Panc1 (cell line): ENCODE measurements around the gene CYTH2. TPM values are rescaled to one million over a fixed set of nuclear protein-coding genes. Genes with fewer than 3 reads are reported as not detected.

Experiments used
- ATAC-seq: fragments of 200-7000 bp; cut with Tn5 transposase; 2 replicates; pipeline ENCODE4 v1.9.1; 2020; ENCODE audit warnings: mild to moderate bottlenecking, moderate library complexity
- BruUV-seq: library from RNA; stranded (reverse); fragments of 400-500 nt; replicated peaks from 2 replicates; lab custom pipeline; 2021; lab: Mats Ljungman, UMichigan
- CTCF ChIA-PET: fragments of 300-600 bp; sonication (Branson Sonifier 250); formaldehyde crosslinking; loops from one replicate; lab custom pipeline; 2022; ENCODE audit warnings: antibody characterized with exemption; lab: Charles Lee
- POLR2A ChIA-PET: fragments of 300-600 bp; sonication (Branson Sonifier 250); formaldehyde crosslinking; loops from one replicate; lab custom pipeline; 2022; ENCODE audit warnings: antibody characterized with exemption; lab: Charles Lee
- DNase-seq: peaks from one replicate; pipeline ENCODE4 v3.0.0-alpha.2; 2010; ENCODE audit warnings: low read depth, low spot score
- H3K27ac ChIP-seq: 2 replicates; pipeline ENCODE4 v1.5.1; 2011; ENCODE audit warnings: mild to moderate bottlenecking, low read length, inconsistent platforms
- H3K27me3 ChIP-seq: fragments of 200-500 bp; sonication (Bioruptor generic); 2 replicates; pipeline ENCODE4 v1.6.0; 2014; ENCODE audit warnings: low read length, inconsistent platforms; ENCODE audit not compliant: control insufficient read depth, insufficient read depth
- H3K36me3 ChIP-seq: fragments of 200-500 bp; sonication (Bioruptor generic); 2 replicates; pipeline ENCODE4 v1.5.1; 2014; ENCODE audit warnings: inconsistent platforms, mild to moderate bottlenecking, low read length, moderate library complexity; ENCODE audit not compliant: control insufficient read depth, insufficient read depth
- H3K4me1 ChIP-seq: 2 replicates; pipeline ENCODE4 v1.5.1; 2011; ENCODE audit warnings: inconsistent platforms, mild to moderate bottlenecking, low read length, moderate library complexity; ENCODE audit not compliant: control insufficient read depth, insufficient read depth
- H3K4me3 ChIP-seq, 2 experiments: 2 replicates each; pipeline ENCODE4 v1.5.1; 2011 to 2012; ENCODE audit warnings: low read depth in 2 of 2, low read length in 2 of 2, mild to moderate bottlenecking in 2 of 2, inconsistent platforms in 1 of 2, moderate library complexity in 1 of 2
- H3K9me3 ChIP-seq: fragments of 200-500 bp; sonication (Bioruptor generic); 2 replicates; pipeline ENCODE4 v1.5.1; 2014; ENCODE audit warnings: low read depth, mild to moderate bottlenecking, inconsistent platforms, low read length, moderate library complexity; ENCODE audit not compliant: control insufficient read depth, insufficient read depth
- POLR2AphosphoS5 ChIP-seq: IDR thresholded peaks from 2 replicates; pipeline ENCODE4 v1.6.1; 2012; ENCODE audit warnings: mild to moderate bottlenecking, low read depth, low read length, moderate library complexity
- SIN3A ChIP-seq: IDR thresholded peaks from 2 replicates; pipeline ENCODE4 v1.6.1; 2012; ENCODE audit warnings: low read depth, mild to moderate bottlenecking, low read length, moderate library complexity, borderline replicate concordance; ENCODE audit not compliant: insufficient read depth
- TCF7L2 ChIP-seq: IDR thresholded peaks from 2 replicates; pipeline ENCODE4 v1.6.1; 2011; ENCODE audit warnings: mild to moderate bottlenecking, low read depth, low read length, inconsistent platforms
- in situ Hi-C: cut with HindIII; loops from 2 replicates; pipeline ENCODE4 v1.10.0; 2016; ENCODE audit warnings: low sequenced_read_pairs, low pct_unique_long_range_greater_than_20kb
- intact Hi-C: fragments of 100-400 bp; cut with micrococcal nuclease; formaldehyde crosslinking; loops from one replicate; pipeline ENCODE4 v1.10.0; 2022; ENCODE audit not compliant: unreplicated experiment
- total RNA-seq: library from RNA; stranded (reverse); gene quantifications from one replicate; pipeline ENCODE4 v1.2.1, GENCODE V29; 2021; ENCODE audit not compliant: unreplicated experiment
- TF ChIP-seq, protein P1 (sequence below), 2 experiments: IDR thresholded peaks; 2 replicates each; pipeline ENCODE4 v1.6.1; 2011 to 2012; ENCODE audit warnings: low read depth in 2 of 2, control low read depth in 1 of 2, low read length in 1 of 2, mild to moderate bottlenecking in 1 of 2, moderate library complexity in 1 of 2; ENCODE audit not compliant: insufficient read depth in 1 of 2
- TF ChIP-seq, protein P2 (sequence below): fragments of 450-650 bp; IDR thresholded peaks from 2 replicates; pipeline ENCODE4 v1.5.1; 2017; ENCODE audit warnings: mild to moderate bottlenecking

The CYTH2 gene
- total RNA-seq, 1 experiment from 2014 or later: 53.4 TPM

DNA sequence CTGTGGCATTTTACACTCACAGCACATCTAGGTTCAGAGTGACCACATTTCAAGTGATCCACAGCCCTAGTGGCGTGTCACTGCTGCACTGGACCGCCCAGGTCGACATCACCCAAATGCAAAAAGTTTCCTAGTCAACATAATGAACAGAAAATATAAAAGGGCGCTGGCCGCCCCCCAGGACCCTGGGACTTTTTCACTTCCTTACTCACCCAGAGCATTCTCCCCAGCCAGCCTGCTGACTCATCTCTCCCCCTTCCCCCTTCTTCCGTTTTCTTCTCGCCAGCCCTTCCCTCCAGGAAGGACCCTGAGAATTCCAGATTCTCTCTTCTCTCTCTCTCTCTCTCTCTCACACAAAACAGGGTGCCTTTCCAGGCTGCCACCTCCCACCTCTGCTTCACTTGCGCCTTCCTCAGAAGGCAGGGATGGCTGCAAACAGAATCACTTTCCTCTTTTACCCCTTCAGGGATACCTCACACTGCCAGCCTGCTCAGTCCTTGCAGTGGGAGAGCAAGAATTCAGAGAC, 44.4 kb upstream of the CYTH2 start:
- TF ChIP-seq POLR2AphosphoS5: no peak
- TF ChIP-seq, protein P1, sequence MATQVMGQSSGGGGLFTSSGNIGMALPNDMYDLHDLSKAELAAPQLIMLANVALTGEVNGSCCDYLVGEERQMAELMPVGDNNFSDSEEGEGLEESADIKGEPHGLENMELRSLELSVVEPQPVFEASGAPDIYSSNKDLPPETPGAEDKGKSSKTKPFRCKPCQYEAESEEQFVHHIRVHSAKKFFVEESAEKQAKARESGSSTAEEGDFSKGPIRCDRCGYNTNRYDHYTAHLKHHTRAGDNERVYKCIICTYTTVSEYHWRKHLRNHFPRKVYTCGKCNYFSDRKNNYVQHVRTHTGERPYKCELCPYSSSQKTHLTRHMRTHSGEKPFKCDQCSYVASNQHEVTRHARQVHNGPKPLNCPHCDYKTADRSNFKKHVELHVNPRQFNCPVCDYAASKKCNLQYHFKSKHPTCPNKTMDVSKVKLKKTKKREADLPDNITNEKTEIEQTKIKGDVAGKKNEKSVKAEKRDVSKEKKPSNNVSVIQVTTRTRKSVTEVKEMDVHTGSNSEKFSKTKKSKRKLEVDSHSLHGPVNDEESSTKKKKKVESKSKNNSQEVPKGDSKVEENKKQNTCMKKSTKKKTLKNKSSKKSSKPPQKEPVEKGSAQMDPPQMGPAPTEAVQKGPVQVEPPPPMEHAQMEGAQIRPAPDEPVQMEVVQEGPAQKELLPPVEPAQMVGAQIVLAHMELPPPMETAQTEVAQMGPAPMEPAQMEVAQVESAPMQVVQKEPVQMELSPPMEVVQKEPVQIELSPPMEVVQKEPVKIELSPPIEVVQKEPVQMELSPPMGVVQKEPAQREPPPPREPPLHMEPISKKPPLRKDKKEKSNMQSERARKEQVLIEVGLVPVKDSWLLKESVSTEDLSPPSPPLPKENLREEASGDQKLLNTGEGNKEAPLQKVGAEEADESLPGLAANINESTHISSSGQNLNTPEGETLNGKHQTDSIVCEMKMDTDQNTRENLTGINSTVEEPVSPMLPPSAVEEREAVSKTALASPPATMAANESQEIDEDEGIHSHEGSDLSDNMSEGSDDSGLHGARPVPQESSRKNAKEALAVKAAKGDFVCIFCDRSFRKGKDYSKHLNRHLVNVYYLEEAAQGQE (IDR thresholded peaks at IDR 0.05; ENCODE audit: insufficient read depth in 1 of 2, low read depth in 2 of 2, low read length in 1 of 2): no peak
- TF ChIP-seq, protein P2, sequence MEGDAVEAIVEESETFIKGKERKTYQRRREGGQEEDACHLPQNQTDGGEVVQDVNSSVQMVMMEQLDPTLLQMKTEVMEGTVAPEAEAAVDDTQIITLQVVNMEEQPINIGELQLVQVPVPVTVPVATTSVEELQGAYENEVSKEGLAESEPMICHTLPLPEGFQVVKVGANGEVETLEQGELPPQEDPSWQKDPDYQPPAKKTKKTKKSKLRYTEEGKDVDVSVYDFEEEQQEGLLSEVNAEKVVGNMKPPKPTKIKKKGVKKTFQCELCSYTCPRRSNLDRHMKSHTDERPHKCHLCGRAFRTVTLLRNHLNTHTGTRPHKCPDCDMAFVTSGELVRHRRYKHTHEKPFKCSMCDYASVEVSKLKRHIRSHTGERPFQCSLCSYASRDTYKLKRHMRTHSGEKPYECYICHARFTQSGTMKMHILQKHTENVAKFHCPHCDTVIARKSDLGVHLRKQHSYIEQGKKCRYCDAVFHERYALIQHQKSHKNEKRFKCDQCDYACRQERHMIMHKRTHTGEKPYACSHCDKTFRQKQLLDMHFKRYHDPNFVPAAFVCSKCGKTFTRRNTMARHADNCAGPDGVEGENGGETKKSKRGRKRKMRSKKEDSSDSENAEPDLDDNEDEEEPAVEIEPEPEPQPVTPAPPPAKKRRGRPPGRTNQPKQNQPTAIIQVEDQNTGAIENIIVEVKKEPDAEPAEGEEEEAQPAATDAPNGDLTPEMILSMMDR: no peak
- ChIA-PET POLR2A (no interaction called here), CTCF (no interaction called here)
- ATAC-seq (peak; percentile 79), DNase-seq (no peak)
- Histone ChIP-seq H3K4me1 (peaks cover 4% of the 10 kb centered on the region), H3K36me3 (no peaks in the 10 kb centered on the region), H3K27me3 (no peaks in the 10 kb centered on the region), H3K9me3 (no peaks in the 10 kb centered on the region), H3K4me3 (no peak overlapping the region), H3K27ac (peak overlapping the region; percentile 29; the same call in 1 of the 2 replicates)
- intact Hi-C loops (no loop called here), in situ Hi-C loops (no loop called here)
- no TSS peak for BruUV-seq

DNA sequence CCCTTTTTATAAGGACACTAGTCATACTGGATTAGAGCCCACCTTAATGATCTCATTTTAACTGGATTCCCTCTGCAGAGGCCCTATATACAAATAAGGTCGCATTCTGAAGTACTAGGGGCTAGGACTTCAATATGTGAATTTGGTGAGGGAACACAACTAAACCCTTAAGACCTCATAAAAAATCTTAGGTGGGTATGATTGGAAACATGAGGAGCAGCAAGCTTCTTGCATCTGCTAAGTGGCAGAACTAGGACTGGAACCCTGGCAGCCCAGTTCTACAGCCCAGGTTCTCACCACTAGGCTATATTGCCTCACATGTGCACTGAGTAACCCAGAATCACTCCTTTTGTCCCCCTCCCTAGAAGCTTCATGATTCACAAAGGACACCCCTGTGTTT, 40.5 kb upstream of the CYTH2 start:
- Histone ChIP-seq H3K4me1 (peaks cover 4% of the 10 kb centered on the region), H3K9me3 (no peaks in the 10 kb centered on the region), H3K27ac (no peak overlapping the region), H3K36me3 (no peaks in the 10 kb centered on the region), H3K4me3 (no peak overlapping the region), H3K27me3 (no peaks in the 10 kb centered on the region)
- ATAC-seq: no peak
- no peak for DNase-seq
- in situ Hi-C loops: no loop called here
- TF ChIP-seq SIN3A (no peak), POLR2AphosphoS5 (no peak), TCF7L2 (no peak)
- TF ChIP-seq, protein P2: no peak
- TF ChIP-seq, protein P1 (IDR thresholded peaks at IDR 0.05; ENCODE audit: insufficient read depth in 1 of 2, low read depth in 2 of 2, low read length in 1 of 2): no peak
- intact Hi-C loops: no loop called here
- POLR2A ChIA-PET: no interaction called here
- BruUV-seq: no TSS peak
- CTCF ChIA-PET: no interaction called here
